GM21737 (cell line): ENCODE measurements around the gene IFITM1.
A peak's percentile ranks its signal among the peaks of the same experiment; 100 is the strongest.
"Not testable (repeated sequence)": the region's sequence is repeated elsewhere in the genome, so short reads cannot be mapped to it uniquely, and the experiment has no call there.

Source experiments
- ATAC-seq: cut with Tn5 transposase; IDR thresholded peaks from one replicate; pipeline ENCODE4 v1.9.1; 2021; ENCODE audit warnings: mild to moderate bottlenecking, moderate library complexity; ENCODE audit not compliant: unreplicated experiment

Gene IFITM1

GRCh38 chr11:340539-341512 lies 27.0 kb downstream of the IFITM1 start:
- no peak for ATAC-seq

GRCh38 chr11:342328-342727 lies 28.5 kb downstream of the IFITM1 start:
- no peak for ATAC-seq

- no peak for ATAC-seq
These were observed 31.2 kb downstream of the IFITM1 start for GRCh38 chr11:344836-345578.

GRCh38 chr11:346529-346928 lies 32.7 kb downstream of the IFITM1 start:
- no peak for ATAC-seq

GRCh38 chr11:349270-349954 lies 35.6 kb downstream of the IFITM1 start:
- ATAC-seq = not testable (repeated sequence)

- not testable (repeated sequence) for ATAC-seq
These were observed 36.3 kb downstream of the IFITM1 start for GRCh38 chr11:350033-350722.

- ATAC-seq = no peak
These were observed 36.9 kb downstream of the IFITM1 start for GRCh38 chr11:350723-351255.

GRCh38 chr11:351411-351810 lies 37.6 kb downstream of the IFITM1 start:
- ATAC-seq = no peak

- no peak for ATAC-seq
These were observed 38.7 kb downstream of the IFITM1 start for GRCh38 chr11:352456-353031.

GRCh38 chr11:353179-353873 lies 39.5 kb downstream of the IFITM1 start:
- ATAC-seq = no peak

GRCh38 chr11:355581-356458 lies 42.0 kb downstream of the IFITM1 start:
- ATAC-seq = peak; percentile 50

- ATAC-seq = no peak
These were observed 42.8 kb downstream of the IFITM1 start for GRCh38 chr11:356610-357009.

GRCh38 chr11:357582-357981 lies 43.7 kb downstream of the IFITM1 start:
- ATAC-seq = no peak

- ATAC-seq = no peak
These were observed 44.4 kb downstream of the IFITM1 start for GRCh38 chr11:358129-358800.

- no peak for ATAC-seq
These were observed 45.4 kb downstream of the IFITM1 start for GRCh38 chr11:359181-359714.

- no peak for ATAC-seq
These were observed 46.8 kb downstream of the IFITM1 start for GRCh38 chr11:360326-361280.
